ENCODE data around the gene ATP2B2.

GRCh38 chr3:10309736-10310135, 195.7 kb downstream of the ATP2B2 start:
- TF ChIP-seq, protein P1, sequence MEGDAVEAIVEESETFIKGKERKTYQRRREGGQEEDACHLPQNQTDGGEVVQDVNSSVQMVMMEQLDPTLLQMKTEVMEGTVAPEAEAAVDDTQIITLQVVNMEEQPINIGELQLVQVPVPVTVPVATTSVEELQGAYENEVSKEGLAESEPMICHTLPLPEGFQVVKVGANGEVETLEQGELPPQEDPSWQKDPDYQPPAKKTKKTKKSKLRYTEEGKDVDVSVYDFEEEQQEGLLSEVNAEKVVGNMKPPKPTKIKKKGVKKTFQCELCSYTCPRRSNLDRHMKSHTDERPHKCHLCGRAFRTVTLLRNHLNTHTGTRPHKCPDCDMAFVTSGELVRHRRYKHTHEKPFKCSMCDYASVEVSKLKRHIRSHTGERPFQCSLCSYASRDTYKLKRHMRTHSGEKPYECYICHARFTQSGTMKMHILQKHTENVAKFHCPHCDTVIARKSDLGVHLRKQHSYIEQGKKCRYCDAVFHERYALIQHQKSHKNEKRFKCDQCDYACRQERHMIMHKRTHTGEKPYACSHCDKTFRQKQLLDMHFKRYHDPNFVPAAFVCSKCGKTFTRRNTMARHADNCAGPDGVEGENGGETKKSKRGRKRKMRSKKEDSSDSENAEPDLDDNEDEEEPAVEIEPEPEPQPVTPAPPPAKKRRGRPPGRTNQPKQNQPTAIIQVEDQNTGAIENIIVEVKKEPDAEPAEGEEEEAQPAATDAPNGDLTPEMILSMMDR (IDR thresholded peaks at IDR 0.05) = no peak
- TF ChIP-seq POLR2A (IDR thresholded peaks at IDR 0.05) = no peak
